ENCODE results near the gene SMIM12. TPM values are rescaled to one million over a fixed set of nuclear protein-coding genes. Genes with fewer than 3 reads are reported as not detected.
A peak's percentile ranks its signal among the peaks of the same experiment; 100 is the strongest.

SMIM12 gene
- total RNA-seq, 1 donor from 2014 or later = 23.2 TPM

DNA sequence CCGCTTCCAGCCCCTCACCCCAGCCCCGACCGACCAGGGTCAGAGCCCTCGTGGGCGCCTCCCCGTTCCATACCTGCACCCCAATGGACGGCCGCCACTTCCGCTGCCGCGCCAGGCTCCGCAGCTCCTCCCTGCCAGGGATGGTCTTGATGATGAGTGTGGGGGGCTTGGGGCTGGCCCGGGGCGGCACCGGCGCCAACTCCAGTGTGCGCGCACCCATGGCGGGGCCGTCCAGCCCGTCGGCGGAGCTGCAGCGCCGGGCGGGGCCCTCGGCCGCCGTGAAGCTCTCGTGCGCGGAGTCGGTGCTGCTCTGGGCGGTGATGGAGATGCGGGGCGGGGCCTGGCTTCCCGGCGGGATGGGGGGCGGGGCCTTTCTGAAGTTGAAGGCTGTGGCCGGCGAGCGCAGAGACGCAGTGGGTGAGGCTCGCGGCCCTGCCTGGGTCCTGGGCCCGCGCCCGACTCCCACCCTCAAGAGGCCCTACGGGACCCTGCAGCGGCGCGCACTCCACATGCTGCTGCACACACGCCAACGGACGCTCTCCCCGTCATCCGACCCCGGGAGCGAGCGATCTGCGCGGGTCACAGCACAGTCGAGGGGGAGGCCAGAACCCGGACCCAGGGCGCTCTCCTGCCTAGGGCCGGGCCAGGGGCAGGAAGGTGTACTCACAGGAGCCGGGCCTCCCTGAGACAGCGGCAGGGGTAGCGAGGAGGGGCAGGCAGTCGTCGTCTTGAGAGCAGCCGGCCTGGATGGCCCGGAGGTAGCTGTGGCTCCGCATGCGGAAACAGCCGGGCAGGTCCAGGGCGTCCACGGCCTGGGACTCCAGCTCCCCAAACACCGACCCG lies 26.1 kb upstream of the SMIM12 start:
- H3K4me1 ChIP-seq = peaks cover 0 to 6% of the 10 kb centered on the region in 2 donors
- peak overlapping the region; percentile 43 to 63 for H3K4me3 ChIP-seq
- H3K9me3 ChIP-seq = no peaks in the 10 kb centered on the region
- DNase-seq (ENCODE audit: low spot score in 2 of 2) = no peak
- no peak for TF ChIP-seq CTCF (IDR thresholded peaks at IDR 0.05)
- H3K36me3 ChIP-seq = no peaks in the 10 kb centered on the region
- peaks cover 12% of the 10 kb centered on the region for H3K27me3 ChIP-seq
- intact Hi-C loops (cut with DNase I) = no loop called here
- no peak overlapping the region for H3K27ac ChIP-seq

DNA sequence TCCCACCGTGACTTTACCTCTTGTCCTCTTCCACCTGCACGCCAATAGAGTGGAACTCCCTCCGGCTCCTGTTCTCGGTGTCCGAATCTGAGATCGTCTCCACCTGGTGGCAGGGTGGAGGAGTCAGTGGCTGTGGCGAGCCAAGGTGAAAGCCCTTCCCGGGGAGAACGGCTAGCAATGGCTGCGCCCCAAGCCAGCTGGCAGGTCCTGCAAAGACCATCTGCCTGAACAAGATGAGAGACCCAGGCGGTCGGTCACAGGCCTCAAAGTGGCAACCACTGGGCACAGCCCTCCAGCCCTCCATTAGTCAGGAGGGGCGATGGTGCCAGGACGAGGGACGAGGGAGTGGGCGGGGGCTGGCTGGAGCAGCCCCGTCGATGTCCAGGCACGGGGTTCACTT lies 25.4 kb upstream of the SMIM12 start:
- DNase-seq (ENCODE audit: low spot score in 2 of 2) = no peak
- Histone ChIP-seq H3K4me3 (peak overlapping the region in 1 of 2 donors; percentile 43), H3K36me3 (no peaks in the 10 kb centered on the region), H3K27me3 (peaks cover 12% of the 10 kb centered on the region), H3K4me1 (peaks cover 0 to 6% of the 10 kb centered on the region in 2 donors), H3K9me3 (no peaks in the 10 kb centered on the region), H3K27ac (no peak overlapping the region)
- TF ChIP-seq CTCF (IDR thresholded peaks at IDR 0.05) = no peak
- intact Hi-C loops (cut with DNase I) = no loop called here

- peaks cover 12% of the 10 kb centered on the region for H3K27me3 ChIP-seq
These were observed 25.0 kb upstream of the SMIM12 start for GRCh38 chr1:34884536-34884935.

GRCh38 chr1:34879230-34879629 lies 19.7 kb upstream of the SMIM12 start:
- intact Hi-C loops (cut with DNase I) = no loop called here
- DNase-seq (ENCODE audit: low spot score in 2 of 2) = no peak
- Histone ChIP-seq H3K9me3 (no peaks in the 10 kb centered on the region), H3K36me3 (no peaks in the 10 kb centered on the region), H3K27me3 (no peaks in the 10 kb centered on the region), H3K4me3 (no peak overlapping the region), H3K4me1 (no peaks in the 10 kb centered on the region), H3K27ac (no peak overlapping the region)
- TF ChIP-seq CTCF (IDR thresholded peaks at IDR 0.05) = no peak

More at GRCh38 chr1:34884536-34884935, 25.0 kb upstream of the SMIM12 start:
- no peak for TF ChIP-seq CTCF (IDR thresholded peaks at IDR 0.05)
- intact Hi-C loops (cut with DNase I) = no loop called here
- Histone ChIP-seq H3K36me3 (no peaks in the 10 kb centered on the region), H3K4me1 (peaks cover 0 to 6% of the 10 kb centered on the region in 2 donors), H3K9me3 (no peaks in the 10 kb centered on the region), H3K4me3 (no peak overlapping the region), H3K27ac (no peak overlapping the region)
- no peak for DNase-seq (ENCODE audit: low spot score in 2 of 2)

DNA sequence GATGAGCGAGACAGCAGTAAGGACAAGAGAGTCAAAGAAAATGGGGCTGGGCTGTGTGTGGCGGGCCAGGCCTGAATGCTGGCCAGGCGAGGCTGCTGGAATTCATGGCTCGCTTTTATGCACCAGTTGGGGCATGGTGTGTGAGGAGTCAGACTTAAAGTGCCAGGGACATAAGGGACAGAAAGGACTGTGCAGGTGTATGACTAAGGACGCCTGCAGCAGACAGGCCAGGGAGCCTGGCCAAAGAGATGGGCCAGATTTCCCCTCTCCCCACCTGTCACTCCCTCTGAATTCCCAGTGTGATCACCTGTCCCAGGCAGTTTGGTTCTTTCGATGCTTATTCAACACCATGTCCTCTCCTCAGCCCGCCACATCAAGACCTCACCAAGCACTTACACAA lies 16.9 kb upstream of the SMIM12 start:
- Histone ChIP-seq H3K9me3 (no peaks in the 10 kb centered on the region), H3K4me3 (no peak overlapping the region), H3K4me1 (no peaks in the 10 kb centered on the region), H3K27me3 (no peaks in the 10 kb centered on the region), H3K27ac (no peak overlapping the region), H3K36me3 (no peaks in the 10 kb centered on the region)
- intact Hi-C loops (cut with DNase I) = no loop called here
- TF ChIP-seq CTCF (IDR thresholded peaks at IDR 0.05) = no peak
- DNase-seq (ENCODE audit: low spot score in 2 of 2) = no peak

Measured in ascending aorta (tissue), 2 donors.